ENCODE results near the gene CHCHD10. TPM values are rescaled to one million over a fixed set of nuclear protein-coding genes. Genes with fewer than 3 reads are reported as not detected.

CHCHD10 gene
- total RNA-seq, 1 experiment from 2014 or later, result 178 TPM

DNA sequence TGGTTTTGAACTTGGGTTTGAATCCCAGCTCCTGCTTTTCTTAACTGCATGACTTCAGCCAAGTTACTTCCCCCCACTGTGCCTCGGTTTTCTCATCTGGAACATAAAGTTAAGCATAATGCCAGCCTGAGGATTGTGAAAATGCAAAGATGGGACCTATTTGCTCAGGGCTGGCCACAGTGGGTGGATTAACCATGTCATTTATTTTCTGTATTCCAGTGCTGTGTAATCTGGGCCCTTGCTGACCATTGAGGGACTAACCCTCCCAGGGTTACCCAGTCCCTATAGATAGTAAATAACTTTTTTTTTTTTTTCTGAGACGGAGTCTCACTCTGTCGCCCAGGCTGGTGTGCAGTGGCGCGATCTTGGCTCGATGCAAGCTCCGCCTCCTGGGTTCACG lies 12.1 kb downstream of the CHCHD10 start:
- no TSS peak for BruUV-seq (replicated peaks)

DNA sequence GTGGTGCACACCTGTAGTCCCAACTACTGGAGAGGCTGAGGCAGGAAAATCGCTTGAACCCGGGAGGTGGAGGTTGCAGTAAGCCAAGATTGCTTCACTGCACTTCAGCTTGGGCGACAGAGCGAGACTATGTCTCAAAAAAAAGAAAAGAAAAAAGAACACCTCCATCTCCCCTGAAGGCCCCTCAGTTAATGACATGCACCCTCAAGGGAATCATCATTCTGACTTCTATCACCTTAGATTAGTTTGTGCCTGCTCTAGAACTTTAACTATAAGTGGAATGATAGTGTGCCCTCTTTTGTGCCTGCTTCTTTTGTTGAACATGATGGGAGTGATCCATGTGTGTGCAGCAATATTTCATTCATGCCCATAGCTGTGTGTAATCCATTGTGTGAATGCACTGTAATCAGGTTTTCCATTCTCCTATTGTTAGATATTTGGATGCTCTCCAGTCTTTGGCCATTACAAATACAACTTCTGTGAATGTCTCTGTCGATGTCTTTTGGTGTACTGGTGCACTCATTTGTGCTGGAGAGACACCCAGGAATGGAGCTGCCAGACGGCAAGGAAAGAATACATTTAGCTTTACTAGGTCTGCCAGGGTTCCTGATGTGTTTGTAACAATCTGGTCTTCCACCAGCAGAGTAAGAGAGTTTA lies 12.7 kb downstream of the CHCHD10 start:
- BruUV-seq (replicated peaks), result no TSS peak
- Mint-ChIP-seq H3K4me3 (ENCODE audit: unreplicated experiment) (no peak overlapping the region), H3K27me3 (ENCODE audit: insufficient read depth, unreplicated experiment) (no peaks in the 10 kb centered on the region), H3K4me1 (ENCODE audit: low read depth, unreplicated experiment) (peaks cover 2% of the 10 kb centered on the region), H3K27ac (ENCODE audit: unreplicated experiment) (no peak overlapping the region), H3K36me3 (ENCODE audit: insufficient read depth, unreplicated experiment) (no peaks in the 10 kb centered on the region), H3K9me3 (ENCODE audit: unreplicated experiment) (no peaks in the 10 kb centered on the region)
- Histone ChIP-seq H3K9me3 (no peaks in the 10 kb centered on the region), H3K4me3 (ENCODE audit: low read depth, low read length) (no peak overlapping the region), H3K36me3 (ENCODE audit: control insufficient read depth, insufficient read depth, low read length) (no peaks in the 10 kb centered on the region), H3K4me1 (0 out of 2 replicates have a peak, but pooled peaks cover 3% of the 10 kb centered on the region), H3K27me3 (replicated peaks; ENCODE audit: control insufficient read depth, insufficient read depth, low read length) (no peaks in the 10 kb centered on the region)
- DNase-seq, result no peak
- ChIA-PET POLR2A (interaction anchor here (0.6 kb wide), 1 partner anchor 16 kb away, joined by 3 read pairs; no protein-coding TSS in a partner anchor), CTCF (no interaction called here)
- TF ChIP-seq, protein P1, sequence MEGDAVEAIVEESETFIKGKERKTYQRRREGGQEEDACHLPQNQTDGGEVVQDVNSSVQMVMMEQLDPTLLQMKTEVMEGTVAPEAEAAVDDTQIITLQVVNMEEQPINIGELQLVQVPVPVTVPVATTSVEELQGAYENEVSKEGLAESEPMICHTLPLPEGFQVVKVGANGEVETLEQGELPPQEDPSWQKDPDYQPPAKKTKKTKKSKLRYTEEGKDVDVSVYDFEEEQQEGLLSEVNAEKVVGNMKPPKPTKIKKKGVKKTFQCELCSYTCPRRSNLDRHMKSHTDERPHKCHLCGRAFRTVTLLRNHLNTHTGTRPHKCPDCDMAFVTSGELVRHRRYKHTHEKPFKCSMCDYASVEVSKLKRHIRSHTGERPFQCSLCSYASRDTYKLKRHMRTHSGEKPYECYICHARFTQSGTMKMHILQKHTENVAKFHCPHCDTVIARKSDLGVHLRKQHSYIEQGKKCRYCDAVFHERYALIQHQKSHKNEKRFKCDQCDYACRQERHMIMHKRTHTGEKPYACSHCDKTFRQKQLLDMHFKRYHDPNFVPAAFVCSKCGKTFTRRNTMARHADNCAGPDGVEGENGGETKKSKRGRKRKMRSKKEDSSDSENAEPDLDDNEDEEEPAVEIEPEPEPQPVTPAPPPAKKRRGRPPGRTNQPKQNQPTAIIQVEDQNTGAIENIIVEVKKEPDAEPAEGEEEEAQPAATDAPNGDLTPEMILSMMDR (IDR thresholded peaks at IDR 0.05; ENCODE audit: insufficient read depth in 1 of 2, low read depth in 1 of 2, low read length in 1 of 2, severe bottlenecking in 1 of 2, unreplicated experiment in 1 of 2), result no peak
- intact Hi-C loops (cut with micrococcal nuclease; ENCODE audit: unreplicated experiment), result no loop called here

More for the DNA sequence above, 12.1 kb downstream of the CHCHD10 start:
- no peak overlapping the region for H3K27ac Mint-ChIP-seq (ENCODE audit: unreplicated experiment)
- no peak overlapping the region for H3K4me3 Mint-ChIP-seq (ENCODE audit: unreplicated experiment)
- H3K4me1 ChIP-seq, result 0 out of 2 replicates have a peak, but pooled peaks cover 3% of the 10 kb centered on the region
- TF ChIP-seq, protein P1 (IDR thresholded peaks at IDR 0.05; ENCODE audit: insufficient read depth in 1 of 2, low read depth in 1 of 2, low read length in 1 of 2, severe bottlenecking in 1 of 2, unreplicated experiment in 1 of 2), result no peak
- H3K9me3 Mint-ChIP-seq (ENCODE audit: unreplicated experiment), result no peaks in the 10 kb centered on the region
- H3K27me3 ChIP-seq (replicated peaks; ENCODE audit: control insufficient read depth, insufficient read depth, low read length), result no peaks in the 10 kb centered on the region
- H3K36me3 ChIP-seq (ENCODE audit: control insufficient read depth, insufficient read depth, low read length), result no peaks in the 10 kb centered on the region
- H3K4me1 Mint-ChIP-seq (ENCODE audit: low read depth, unreplicated experiment), result no peaks in the 10 kb centered on the region
- ChIA-PET CTCF (no interaction called here), POLR2A (interaction anchor here (0.6 kb wide), 1 partner anchor 15 kb away, joined by 3 read pairs; no protein-coding TSS in a partner anchor)
- DNase-seq, result no peak
- H3K9me3 ChIP-seq, result no peaks in the 10 kb centered on the region
- no peak overlapping the region for H3K4me3 ChIP-seq (ENCODE audit: low read depth, low read length)
- intact Hi-C loops (cut with micrococcal nuclease; ENCODE audit: unreplicated experiment), result no loop called here
- H3K36me3 Mint-ChIP-seq (ENCODE audit: insufficient read depth, unreplicated experiment), result no peaks in the 10 kb centered on the region
- no peaks in the 10 kb centered on the region for H3K27me3 Mint-ChIP-seq (ENCODE audit: insufficient read depth, unreplicated experiment)

DNA sequence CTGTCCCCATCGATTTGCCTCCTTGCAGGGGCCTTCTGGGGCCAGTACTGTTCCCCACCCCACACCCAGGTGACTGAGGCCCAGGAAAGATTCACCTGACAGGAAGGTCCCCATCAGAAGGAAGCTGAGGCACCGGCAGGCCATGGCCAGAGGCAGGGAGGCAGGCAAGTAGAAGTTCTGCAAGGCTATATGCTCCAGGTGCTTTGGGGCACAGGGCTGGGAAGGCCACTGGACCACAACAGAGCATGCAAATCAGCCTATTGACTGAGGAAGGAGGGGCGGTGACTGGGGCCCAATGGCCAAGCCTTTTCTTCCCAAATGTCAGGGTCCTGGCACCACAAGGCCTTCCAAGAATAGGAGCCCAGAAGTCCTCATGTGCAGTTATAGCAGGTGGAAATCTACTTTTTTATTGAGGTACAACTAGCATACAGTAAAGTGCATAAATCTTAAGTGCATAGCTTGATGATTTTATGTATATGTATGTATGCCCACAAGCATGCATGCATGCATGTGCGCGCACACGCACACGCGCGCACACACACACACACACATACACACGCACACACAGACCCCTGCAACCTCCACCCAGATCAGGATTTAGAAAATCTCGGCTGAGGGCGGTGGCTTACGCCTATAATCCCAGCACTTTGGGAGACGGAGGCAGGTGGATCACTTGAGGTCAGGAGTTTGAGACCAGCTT lies 13.4 kb downstream of the CHCHD10 start, which contains the start of gene VPREB3:
VPREB3 (minus strand) TSS at position 206 of the 700 bp plus-strand sequence; CDS start at position 144, 62 bp downstream.
- Mint-ChIP-seq H3K9me3 (ENCODE audit: unreplicated experiment) (no peaks in the 10 kb centered on the region), H3K36me3 (ENCODE audit: insufficient read depth, unreplicated experiment) (no peaks in the 10 kb centered on the region), H3K4me3 (ENCODE audit: unreplicated experiment) (no peak within 1 kb of the TSS), H3K27me3 (ENCODE audit: insufficient read depth, unreplicated experiment) (no peaks in the 10 kb centered on the region), H3K27ac (ENCODE audit: unreplicated experiment) (no peak within 1 kb of the TSS), H3K4me1 (ENCODE audit: low read depth, unreplicated experiment) (peaks cover 10% of the 10 kb centered on the region)
- ChIA-PET CTCF (no interaction called here), POLR2A (interaction anchor here (0.5 to 0.6 kb wide), 2 partner anchors 50 to 103 kb away, joined by 3 to 5 read pairs; partner anchors contain the start of gene SLC2A11)
- Histone ChIP-seq H3K9me3 (no peaks in the 10 kb centered on the region), H3K36me3 (ENCODE audit: control insufficient read depth, insufficient read depth, low read length) (no peaks in the 10 kb centered on the region), H3K27me3 (replicated peaks; ENCODE audit: control insufficient read depth, insufficient read depth, low read length) (no peaks in the 10 kb centered on the region), H3K4me1 (0 out of 2 replicates have a peak, but pooled peaks cover 3% of the 10 kb centered on the region), H3K4me3 (ENCODE audit: low read depth, low read length) (no peak within 1 kb of the TSS)
- DNase-seq, result no peak
- TF ChIP-seq, protein P1 (IDR thresholded peaks at IDR 0.05; ENCODE audit: insufficient read depth in 1 of 2, low read depth in 1 of 2, low read length in 1 of 2, severe bottlenecking in 1 of 2, unreplicated experiment in 1 of 2), result no peak
- intact Hi-C loops (cut with micrococcal nuclease; ENCODE audit: unreplicated experiment), result no loop called here
- no TSS peak for BruUV-seq (replicated peaks)

Data from Caco-2 (cell line).